ENCODE data around the gene MRPL20. TPM values are rescaled to one million over a fixed set of nuclear protein-coding genes. Genes with fewer than 3 reads are reported as not detected.
"Not testable (repeated sequence)": the region's sequence is repeated elsewhere in the genome, so short reads cannot be mapped to it uniquely, and the experiment has no call there.

The MRPL20 gene
- total and polyA plus RNA-seq, 2 donors (not counting 1 experiment from before 2014, with no cell fraction given): 81.7 to 150 TPM

DNA sequence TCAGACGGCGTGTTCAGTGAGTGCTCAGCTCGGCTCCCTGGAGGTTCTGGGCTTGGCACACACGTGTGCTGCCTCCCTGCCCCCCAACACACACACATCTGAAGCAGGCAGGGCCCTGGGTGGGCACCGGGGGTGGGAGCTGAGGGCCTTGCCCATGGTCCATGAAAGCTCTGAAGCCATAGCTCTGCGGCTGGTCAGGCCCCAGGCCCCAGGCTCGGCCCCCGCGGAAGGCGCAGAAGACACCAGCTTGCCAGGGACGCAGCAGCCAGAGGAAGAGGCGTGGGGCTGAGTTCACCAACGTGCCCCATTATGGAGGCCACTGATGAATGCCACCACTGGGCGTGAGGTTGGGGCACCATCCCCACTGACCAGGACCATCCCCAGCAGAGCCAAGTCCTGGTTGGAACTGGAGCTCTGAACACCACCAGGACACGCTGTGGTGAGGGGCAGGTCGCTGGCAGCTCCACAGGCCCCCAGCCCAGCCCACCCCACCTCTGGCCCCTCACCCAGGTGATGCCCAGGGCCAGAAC is 36.3 kb downstream of the MRPL20 start:
- TF ChIP-seq, protein P1, sequence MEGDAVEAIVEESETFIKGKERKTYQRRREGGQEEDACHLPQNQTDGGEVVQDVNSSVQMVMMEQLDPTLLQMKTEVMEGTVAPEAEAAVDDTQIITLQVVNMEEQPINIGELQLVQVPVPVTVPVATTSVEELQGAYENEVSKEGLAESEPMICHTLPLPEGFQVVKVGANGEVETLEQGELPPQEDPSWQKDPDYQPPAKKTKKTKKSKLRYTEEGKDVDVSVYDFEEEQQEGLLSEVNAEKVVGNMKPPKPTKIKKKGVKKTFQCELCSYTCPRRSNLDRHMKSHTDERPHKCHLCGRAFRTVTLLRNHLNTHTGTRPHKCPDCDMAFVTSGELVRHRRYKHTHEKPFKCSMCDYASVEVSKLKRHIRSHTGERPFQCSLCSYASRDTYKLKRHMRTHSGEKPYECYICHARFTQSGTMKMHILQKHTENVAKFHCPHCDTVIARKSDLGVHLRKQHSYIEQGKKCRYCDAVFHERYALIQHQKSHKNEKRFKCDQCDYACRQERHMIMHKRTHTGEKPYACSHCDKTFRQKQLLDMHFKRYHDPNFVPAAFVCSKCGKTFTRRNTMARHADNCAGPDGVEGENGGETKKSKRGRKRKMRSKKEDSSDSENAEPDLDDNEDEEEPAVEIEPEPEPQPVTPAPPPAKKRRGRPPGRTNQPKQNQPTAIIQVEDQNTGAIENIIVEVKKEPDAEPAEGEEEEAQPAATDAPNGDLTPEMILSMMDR (conservative IDR thresholded peaks at IDR 0.05 in 1 of 2, IDR thresholded peaks at IDR 0.05 in 1 of 2; ENCODE audit: low read depth in 1 of 2, low read length in 2 of 2): no peak
- TF ChIP-seq EZH2 (IDR thresholded peaks at IDR 0.05; ENCODE audit: low read length, missing control alignments): no peak
- Histone ChIP-seq H4K20me1 (ENCODE audit: control insufficient read depth, extremely low read depth, insufficient read depth, low read length) (no peaks in the 10 kb centered on the region), H3K4me1 (ENCODE audit: control insufficient read depth, extremely low read depth, insufficient read depth, low read length) (peaks cover 13% of the 10 kb centered on the region), H3K4me3 (replicated peaks in 1 of 4; ENCODE audit: control extremely low read depth in 1 of 4, insufficient read depth in 1 of 4, low read depth in 3 of 4, low read length in 4 of 4) (no peak overlapping the region), H3K4me2 (ENCODE audit: extremely low read depth, insufficient read depth, low read length) (no peak overlapping the region), H3K9ac (ENCODE audit: insufficient read depth, low read length) (no peak overlapping the region), H3K79me2 (ENCODE audit: control insufficient read depth, insufficient read depth, low read length) (peaks cover 26% of the 10 kb centered on the region), H3K27ac (ENCODE audit: insufficient read depth, low read length) (no peak overlapping the region), H3K27me3 (ENCODE audit: control insufficient read depth, insufficient read depth, low read length) (no peaks in the 10 kb centered on the region), H3K9me3 (ENCODE audit: control insufficient read depth, insufficient read depth, low read depth, low read length) (peaks cover 4% of the 10 kb centered on the region), H3K36me3 (ENCODE audit: control insufficient read depth, insufficient read depth, low read length) (peaks cover 13% of the 10 kb centered on the region), H2AFZ (ENCODE audit: low read length) (no peak overlapping the region)
- no peak for DNase-seq (ENCODE audit: low read depth in 2 of 2)

DNA sequence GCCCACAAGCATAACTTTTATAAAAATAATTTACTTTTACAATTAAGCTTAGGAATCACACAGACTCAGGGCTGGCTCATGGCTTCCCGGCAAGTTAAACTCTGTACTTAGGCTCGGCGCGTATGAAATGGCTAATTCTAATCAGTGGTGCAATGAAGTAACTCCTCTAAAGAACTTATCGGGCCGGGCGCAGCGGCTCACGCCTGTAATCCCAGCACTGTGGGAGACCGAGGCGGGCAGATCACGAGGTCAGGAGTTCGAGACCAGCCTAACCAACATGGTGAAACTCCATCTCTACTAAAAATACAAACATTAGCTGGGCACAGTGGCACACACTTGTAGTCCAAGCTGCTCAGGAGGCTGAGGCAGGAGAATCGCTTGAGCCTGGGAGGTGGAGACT is 37.0 kb downstream of the MRPL20 start:
- not testable (repeated sequence) for H3K4me2 ChIP-seq (ENCODE audit: extremely low read depth, insufficient read depth, low read length); H3K9ac ChIP-seq (ENCODE audit: insufficient read depth, low read length)
- peaks cover 13% of the 10 kb centered on the region for H3K36me3 ChIP-seq (ENCODE audit: control insufficient read depth, insufficient read depth, low read length)

DNA sequence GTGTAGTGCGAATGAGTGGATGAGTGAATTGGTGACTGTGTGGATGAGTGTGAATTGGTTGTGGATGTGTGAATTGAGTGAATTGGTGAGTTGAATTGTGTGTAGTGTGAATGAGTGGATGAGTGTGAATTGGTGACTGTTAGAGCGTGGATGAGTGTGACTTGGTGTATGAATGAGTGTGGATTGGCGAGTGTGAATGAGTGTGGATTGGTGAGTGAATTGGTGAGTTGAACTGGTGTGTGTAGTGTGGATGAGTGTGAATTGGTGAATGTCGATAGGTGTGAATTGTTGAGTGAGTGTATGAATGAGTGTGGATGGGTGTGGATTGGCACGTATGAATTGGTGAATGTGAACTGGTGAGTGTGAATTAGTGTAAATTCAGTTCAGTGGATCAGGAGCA is 39.8 kb downstream of the MRPL20 start:
- H3K4me3 ChIP-seq (replicated peaks in 1 of 4; ENCODE audit: control extremely low read depth in 1 of 4, insufficient read depth in 1 of 4, low read depth in 3 of 4, low read length in 4 of 4): no peak overlapping the region
- peaks cover 4% of the 10 kb centered on the region for H3K36me3 ChIP-seq (ENCODE audit: control insufficient read depth, insufficient read depth, low read length)
- H3K4me2 ChIP-seq (ENCODE audit: extremely low read depth, insufficient read depth, low read length): no peak overlapping the region
- no peaks in the 10 kb centered on the region for H4K20me1 ChIP-seq (ENCODE audit: control insufficient read depth, extremely low read depth, insufficient read depth, low read length)
- DNase-seq (ENCODE audit: low read depth in 2 of 2): no peak
- H3K4me1 ChIP-seq (ENCODE audit: control insufficient read depth, extremely low read depth, insufficient read depth, low read length): peaks cover 8% of the 10 kb centered on the region
- TF ChIP-seq, protein P1 (conservative IDR thresholded peaks at IDR 0.05 in 1 of 2, IDR thresholded peaks at IDR 0.05 in 1 of 2; ENCODE audit: low read depth in 1 of 2, low read length in 2 of 2): no peak
- TF ChIP-seq EZH2 (IDR thresholded peaks at IDR 0.05; ENCODE audit: low read length, missing control alignments): no peak
- H3K9ac ChIP-seq (ENCODE audit: insufficient read depth, low read length): no peak overlapping the region
- H3K27me3 ChIP-seq (ENCODE audit: control insufficient read depth, insufficient read depth, low read length): no peaks in the 10 kb centered on the region
- peaks cover 4% of the 10 kb centered on the region for H3K9me3 ChIP-seq (ENCODE audit: control insufficient read depth, insufficient read depth, low read depth, low read length)
- peaks cover 3% of the 10 kb centered on the region for H3K79me2 ChIP-seq (ENCODE audit: control insufficient read depth, insufficient read depth, low read length)
- H2AFZ ChIP-seq (ENCODE audit: low read length): no peak overlapping the region
- H3K27ac ChIP-seq (ENCODE audit: insufficient read depth, low read length): no peak overlapping the region

More for the DNA sequence above, 37.0 kb downstream of the MRPL20 start:
- DNase-seq (ENCODE audit: low read depth in 2 of 2); H4K20me1 ChIP-seq (ENCODE audit: control insufficient read depth, extremely low read depth, insufficient read depth, low read length); H3K27me3 ChIP-seq (ENCODE audit: control insufficient read depth, insufficient read depth, low read length); H3K9me3 ChIP-seq (ENCODE audit: control insufficient read depth, insufficient read depth, low read depth, low read length); H2AFZ ChIP-seq (ENCODE audit: low read length); H3K27ac ChIP-seq (ENCODE audit: insufficient read depth, low read length); H3K4me3 ChIP-seq (replicated peaks in 1 of 4; ENCODE audit: control extremely low read depth in 1 of 4, insufficient read depth in 1 of 4, low read depth in 3 of 4, low read length in 4 of 4): not testable (repeated sequence)
- Histone ChIP-seq H3K79me2 (ENCODE audit: control insufficient read depth, insufficient read depth, low read length) (peaks cover 26% of the 10 kb centered on the region), H3K4me1 (ENCODE audit: control insufficient read depth, extremely low read depth, insufficient read depth, low read length) (peaks cover 13% of the 10 kb centered on the region)

Measured in fibroblast of lung (primary cell).